HUES48 (cell line): ENCODE data around the gene OTUB2.
A peak's percentile ranks its signal among the peaks of the same experiment; 100 is the strongest.

Experiments
- H3K27ac ChIP-seq: one replicate; pipeline ENCODE4 v1.7.0; 2013; ENCODE audit warnings: low read depth, low read length, inconsistent platforms
- H3K27me3 ChIP-seq: 2 replicates; pipeline ENCODE4 v1.6.1; 2013; ENCODE audit warnings: mild to moderate bottlenecking, low read length; ENCODE audit not compliant: control insufficient read depth, insufficient read depth
- H3K36me3 ChIP-seq: 2 replicates; pipeline ENCODE4 v1.6.1; 2013; ENCODE audit warnings: low read length; ENCODE audit not compliant: control insufficient read depth, insufficient read depth
- H3K4me1 ChIP-seq: 2 replicates; pipeline ENCODE4 v1.6.1; 2013; ENCODE audit warnings: mild to moderate bottlenecking, low read length; ENCODE audit not compliant: control insufficient read depth, insufficient read depth
- H3K4me3 ChIP-seq: 2 replicates; pipeline ENCODE4 v1.5.1; 2013; ENCODE audit warnings: mild to moderate bottlenecking, low read depth, low read length
- H3K9ac ChIP-seq: 2 replicates; pipeline ENCODE4 v1.6.1; 2013; ENCODE audit warnings: mild to moderate bottlenecking, low read depth, low read length, moderate library complexity
- H3K9me3 ChIP-seq: 2 replicates; pipeline ENCODE4 v1.6.1; 2013; ENCODE audit warnings: low read length; ENCODE audit not compliant: control insufficient read depth, insufficient read depth

Gene OTUB2

GRCh38 chr14:94022532-94023411 is 3.4 kb upstream of the OTUB2 start:
- Histone ChIP-seq H3K27me3 (no peaks in the 10 kb centered on the region), H3K4me3 (no peak overlapping the region), H3K4me1 (peaks cover 11% of the 10 kb centered on the region), H3K9me3 (no peaks in the 10 kb centered on the region), H3K36me3 (no peaks in the 10 kb centered on the region), H3K27ac (no peak overlapping the region), H3K9ac (no peak overlapping the region)

- H3K27me3 ChIP-seq: no peaks in the 10 kb centered on the region
- no peaks in the 10 kb centered on the region for H3K36me3 ChIP-seq
- no peak overlapping the region for H3K4me3 ChIP-seq
- H3K9ac ChIP-seq: no peak overlapping the region
- H3K27ac ChIP-seq: no peak overlapping the region
- peaks cover 11% of the 10 kb centered on the region for H3K4me1 ChIP-seq
- no peaks in the 10 kb centered on the region for H3K9me3 ChIP-seq
Measured at GRCh38 chr14:94024549-94024948, 1.6 kb upstream of the OTUB2 start.

DNA sequence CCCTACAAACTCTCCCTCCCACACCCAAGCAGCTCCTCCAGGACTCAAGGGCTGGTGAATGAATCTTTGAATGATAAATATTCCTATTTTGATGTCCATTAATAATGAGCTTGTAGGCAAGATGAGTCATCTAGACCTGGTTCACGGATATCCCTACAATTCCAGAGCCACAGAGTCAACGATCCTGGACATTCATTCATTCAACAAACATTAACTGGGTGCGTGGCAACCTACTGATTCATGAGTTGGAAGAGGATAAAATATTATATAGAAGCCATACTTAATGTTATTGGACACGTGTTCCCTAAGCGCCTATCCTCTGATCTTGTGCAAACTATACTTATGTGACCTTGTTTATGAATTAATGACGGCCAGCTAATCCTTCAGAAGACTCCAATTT is 420 bp upstream of the OTUB2 start:
- Histone ChIP-seq H3K4me3 (peak overlapping the region; percentile 59), H3K9me3 (no peaks in the 10 kb centered on the region), H3K9ac (no peak overlapping the region), H3K27ac (no peak overlapping the region), H3K36me3 (no peaks in the 10 kb centered on the region), H3K4me1 (peaks cover 11% of the 10 kb centered on the region), H3K27me3 (no peaks in the 10 kb centered on the region)

DNA sequence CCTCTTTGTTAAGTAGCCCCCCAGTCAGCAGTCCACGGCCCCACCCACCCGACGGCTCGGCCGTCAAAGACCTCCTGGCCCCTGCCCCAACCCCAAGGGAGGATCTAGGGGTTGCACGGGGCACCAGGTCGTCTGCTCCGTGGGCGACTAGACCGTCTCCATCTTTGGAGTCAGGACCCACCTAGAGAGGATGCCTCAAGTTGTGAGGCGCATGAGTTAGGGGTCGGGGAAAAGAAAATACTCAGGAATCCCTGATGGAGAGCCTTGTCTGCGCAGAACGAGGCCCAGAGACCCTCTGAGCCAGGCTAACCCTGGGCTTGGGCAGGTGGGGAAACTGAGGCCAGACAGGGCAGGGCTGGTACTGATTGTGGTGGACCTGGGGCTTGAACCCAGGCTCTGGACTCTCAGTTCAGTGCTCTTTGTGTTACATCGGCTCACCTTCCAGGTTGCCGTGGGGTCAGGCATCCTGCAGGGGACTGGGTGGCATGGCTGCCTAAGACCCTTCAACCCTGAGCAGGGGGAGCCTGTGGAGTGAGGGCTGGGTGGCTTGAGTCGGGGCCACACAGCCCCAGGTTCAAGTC is 839 bp downstream of the OTUB2 start:
- H3K27ac ChIP-seq: no peak overlapping the region
- no peaks in the 10 kb centered on the region for H3K9me3 ChIP-seq
- no peak overlapping the region for H3K9ac ChIP-seq
- H3K4me3 ChIP-seq: peak overlapping the region; percentile 59
- H3K36me3 ChIP-seq: no peaks in the 10 kb centered on the region
- H3K27me3 ChIP-seq: no peaks in the 10 kb centered on the region
- H3K4me1 ChIP-seq: peaks cover 11% of the 10 kb centered on the region

DNA sequence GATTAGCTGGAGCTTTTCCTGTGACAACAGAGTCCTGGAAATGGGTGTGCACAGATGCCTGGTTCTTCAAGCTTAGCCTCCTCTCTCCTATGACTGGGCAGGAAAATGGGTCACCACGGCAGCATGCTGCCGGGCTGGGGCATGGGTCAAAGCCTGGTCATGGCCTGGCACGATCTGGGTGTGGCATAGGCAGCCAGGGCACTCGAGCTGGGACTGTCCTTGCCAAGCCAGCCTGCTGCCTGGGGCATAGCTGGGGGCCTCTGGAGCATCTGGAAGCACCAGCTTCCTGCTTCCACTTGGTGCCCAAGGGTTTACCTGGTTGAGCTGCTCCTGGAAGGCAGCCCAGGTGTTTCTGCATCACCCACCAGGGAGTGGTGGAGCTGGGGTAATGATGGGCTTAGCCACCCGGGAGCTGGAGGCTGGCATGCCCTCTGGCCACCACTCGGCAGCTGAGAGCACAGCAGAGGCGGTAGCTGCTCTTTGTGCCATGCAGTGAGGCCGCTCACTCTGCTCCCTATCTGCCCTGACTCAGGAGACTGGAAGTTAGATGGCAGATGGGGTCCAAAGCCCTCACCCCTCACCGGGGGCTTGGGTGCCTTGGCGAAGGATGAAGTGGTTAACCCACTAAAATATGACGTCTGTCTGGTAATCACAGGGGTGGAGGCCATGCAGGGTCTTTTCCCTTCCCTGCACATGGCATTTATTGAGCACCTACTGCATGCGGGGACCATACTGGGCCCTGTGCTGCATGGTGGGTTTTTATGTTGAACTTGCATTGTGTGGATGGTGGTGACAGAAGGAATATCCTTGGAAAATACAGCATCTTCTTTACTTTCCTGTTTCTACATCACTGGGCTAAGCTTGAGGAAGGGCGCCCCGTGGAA is 1.7 kb downstream of the OTUB2 start:
- Histone ChIP-seq H3K36me3 (no peaks in the 10 kb centered on the region), H3K27me3 (no peaks in the 10 kb centered on the region), H3K9ac (no peak overlapping the region), H3K27ac (no peak overlapping the region), H3K9me3 (no peaks in the 10 kb centered on the region), H3K4me3 (no peak overlapping the region), H3K4me1 (peaks cover 5% of the 10 kb centered on the region)

DNA sequence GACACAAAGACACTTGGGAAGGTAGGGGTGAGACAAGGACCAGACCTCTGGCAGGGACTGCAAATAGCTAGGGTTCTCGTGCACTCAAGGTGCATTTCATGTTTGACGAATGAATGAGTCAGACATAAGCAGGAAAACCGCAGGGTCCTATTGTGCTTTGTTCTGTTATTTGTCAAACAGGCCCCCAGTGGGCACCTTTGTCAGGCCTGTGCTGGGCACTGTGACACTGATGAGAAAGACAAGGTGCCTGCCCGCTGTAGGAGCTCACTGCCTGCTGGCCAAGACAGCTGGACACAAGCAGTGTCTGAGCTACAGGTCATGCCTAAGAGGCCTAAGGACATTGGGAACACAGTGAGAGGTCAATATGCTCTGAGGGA is 2.3 kb downstream of the OTUB2 start:
- Histone ChIP-seq H3K36me3 (no peaks in the 10 kb centered on the region), H3K4me1 (no peaks in the 10 kb centered on the region), H3K9ac (no peak overlapping the region), H3K9me3 (no peaks in the 10 kb centered on the region), H3K27ac (no peak overlapping the region), H3K27me3 (no peaks in the 10 kb centered on the region), H3K4me3 (no peak overlapping the region)

- Histone ChIP-seq H3K9ac (no peak overlapping the region), H3K9me3 (no peaks in the 10 kb centered on the region), H3K27ac (no peak overlapping the region), H3K4me3 (no peak overlapping the region), H3K4me1 (no peaks in the 10 kb centered on the region), H3K27me3 (no peaks in the 10 kb centered on the region), H3K36me3 (no peaks in the 10 kb centered on the region)
Measured at GRCh38 chr14:94029265-94029664, 3.1 kb downstream of the OTUB2 start.

DNA sequence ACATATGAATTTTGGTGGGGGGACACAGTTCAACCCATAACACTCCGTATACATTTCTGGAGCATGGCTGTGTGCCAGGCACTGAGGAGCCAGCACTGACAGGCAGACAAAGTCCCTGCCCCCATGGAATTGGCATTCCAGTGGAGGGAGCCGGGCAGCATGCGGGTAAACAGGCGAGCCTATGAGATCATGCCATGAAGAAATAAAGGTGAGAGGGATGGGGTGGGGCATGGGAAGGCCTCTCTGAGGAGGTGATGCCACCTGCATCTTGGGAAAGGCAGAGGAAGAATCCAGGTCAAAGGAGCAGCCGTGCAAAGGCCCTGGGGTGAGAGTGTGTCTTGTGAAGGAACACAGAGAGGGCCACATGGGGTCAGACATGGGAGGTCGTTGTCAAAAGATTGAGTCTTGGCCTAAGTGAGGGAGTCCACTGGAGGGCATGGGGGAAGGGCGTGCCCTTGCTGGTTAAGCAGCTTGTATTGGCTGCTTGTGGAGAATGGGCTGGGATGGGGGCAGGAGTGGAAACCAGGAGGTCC is 3.6 kb downstream of the OTUB2 start:
- Histone ChIP-seq H3K9ac (no peak overlapping the region), H3K27me3 (no peaks in the 10 kb centered on the region), H3K4me1 (0 out of 2 replicates have a peak, but pooled peaks cover 3% of the 10 kb centered on the region), H3K9me3 (no peaks in the 10 kb centered on the region; the same call in 1 of the 2 replicates), H3K4me3 (no peak overlapping the region), H3K36me3 (no peaks in the 10 kb centered on the region), H3K27ac (no peak overlapping the region)

- H3K27me3 ChIP-seq: no peaks in the 10 kb centered on the region
- 0 out of 2 replicates have a peak, but pooled peaks cover 3% of the 10 kb centered on the region for H3K4me1 ChIP-seq
- no peak overlapping the region for H3K27ac ChIP-seq
- no peaks in the 10 kb centered on the region for H3K36me3 ChIP-seq
- H3K9ac ChIP-seq: no peak overlapping the region
- H3K9me3 ChIP-seq: no peaks in the 10 kb centered on the region; the same call in 1 of the 2 replicates
- H3K4me3 ChIP-seq: no peak overlapping the region
Measured at GRCh38 chr14:94030571-94030970, 4.4 kb downstream of the OTUB2 start.

- Histone ChIP-seq H3K27ac (no peak overlapping the region), H3K4me3 (no peak overlapping the region), H3K36me3 (no peaks in the 10 kb centered on the region), H3K9ac (no peak overlapping the region), H3K27me3 (no peaks in the 10 kb centered on the region), H3K4me1 (0 out of 2 replicates have a peak, but pooled peaks cover 3% of the 10 kb centered on the region), H3K9me3 (no peaks in the 10 kb centered on the region; the same call in 1 of the 2 replicates)
Measured at GRCh38 chr14:94031161-94031882, 5.2 kb downstream of the OTUB2 start.
